Heart right ventricle (tissue), 16 donors: Measurements from ENCODE around the gene GNAL. TPM values are rescaled to one million over a fixed set of nuclear protein-coding genes. Genes with fewer than 3 reads are reported as not detected.

Experiments
- ATAC-seq, 8 donors: fragments of 200-7000 bp; cut with Tn5 transposase; one replicate each; pipeline ENCODE4 v1.9.1; 2020; ENCODE audit warnings: mild to moderate bottlenecking in 8 of 8, moderate library complexity in 8 of 8, moderate number of reproducible peaks in 1 of 8
- DNase-seq, 2 donors: peaks; one replicate each; pipeline ENCODE4 v3.0.0-alpha.2; 2020
- H3K27ac ChIP-seq, 10 donors: fragments of 200-600 bp; sonication (generic) in 2 of 10; one replicate each; pipeline versions ENCODE4 v1.5.0 to v1.8.0; 2020 to 2022; ENCODE audit warnings: mild to moderate bottlenecking in 3 of 10
- H3K27me3 ChIP-seq, 7 donors: fragments of 200-600 bp; one replicate each; pipeline ENCODE4 v1.8.0; 2021 to 2022; ENCODE audit warnings: mild to moderate bottlenecking in 2 of 7
- H3K36me3 ChIP-seq, 9 donors: fragments of 200-600 bp; sonication (generic) in 1 of 9; one replicate each; pipeline versions ENCODE4 v1.5.0 to v1.8.0; 2020 to 2022; ENCODE audit warnings: mild to moderate bottlenecking in 2 of 9
- H3K4me1 ChIP-seq, 9 donors: fragments of 200-600 bp; sonication (generic) in 1 of 9; one replicate each; pipeline versions ENCODE4 v1.5.0 to v1.8.0; 2020 to 2022; ENCODE audit warnings: mild to moderate bottlenecking in 4 of 9
- H3K4me3 ChIP-seq, 10 donors: fragments of 200-600 bp; sonication (generic) in 2 of 10; one replicate each; pipeline versions ENCODE4 v1.5.0 to v1.8.0; 2020 to 2022; ENCODE audit warnings: mild to moderate bottlenecking in 7 of 10, moderate library complexity in 2 of 10
- H3K9me3 ChIP-seq, 11 donors: fragments of 200-600 bp in 10 of 11; sonication (generic) in 2 of 11; one replicate each; pipeline versions ENCODE4 v1.5.0 to v1.8.0; 2013 to 2022; ENCODE audit warnings: mild to moderate bottlenecking in 2 of 11, control low read depth in 1 of 11, moderate library complexity in 1 of 11
- WGBS, 2 donors: extraction: QIAGEN DNeasy Blood & Tissue Kit; methylation state at CpG; one replicate each; pipeline ENCODE4 v1.1.7; 2013; ENCODE audit warnings: inconsistent platforms in 1 of 2; 5-methylcytosine and 5-hydroxymethylcytosine counted together
- intact Hi-C, 10 donors: fragments of 100-400 bp; cut with DNase I; formaldehyde crosslinking; loops; one replicate each; pipeline versions ENCODE4 v1.11.1 to v1.14.2; 2022
- polyA plus RNA-seq, 2 donors: library from polyadenylated mRNA; stranded (reverse); fragments of 200-250 nt; gene quantifications; one replicate each; pipeline ENCODE4 v1.2.3, GENCODE V29; 2013
- total RNA-seq, 10 donors: library from RNA; stranded (reverse); fragmentation: NEBNext Ultra II Directional in 3 of 10; extraction: Animal tissue kit (Norgen Biotek cat#: 25700) in 3 of 10; gene quantifications; one replicate each; pipeline versions ENCODE4 v1.2.1 to v1.2.4, GENCODE V29; 2021 to 2023
- TF ChIP-seq, protein P1 (sequence below), 9 donors: fragments of 200-600 bp; sonication (generic) in 2 of 9; IDR thresholded peaks; one replicate each; pipeline versions ENCODE4 v1.5.0 to v1.8.0; 2021 to 2022; ENCODE audit warnings: antibody characterized with exemption in 9 of 9, mild to moderate bottlenecking in 5 of 9, moderate library complexity in 1 of 9
- donor health status: Arrhythmogenic right ventricular cardiomyopathy.
- donor health status: ischemic (EF 13 %, LVEDD 7.1; RV severe dilation, severe dysfunction).
- donor health status: healthy with polysubstance abuse.
- donor health status: DM: no; HTN: yes; CAD: no.
- donor health status: DM: no; HTN: no; CAD: no.
- donor health status: ischemic (EF 25% LVEDD 6.9; RV normal size, moderate dysfunction).
- donor health status: ischemic (EF 25% LVEDD 5.7; RV mildly dilated, moderate dysfunction).
- donor health status: healthy.
- donor health status: DM: yes; HTN: yes; CAD: no.
- donor health status: Ischemic cardiomyopathy.
- donor health status: ischemic (EF 35%, LVEDD 5.7; RV mildly dilated, moderate dysfunction).
- donor health status: nonischemic (EF 11% LVEDD 7.7; RV severe dilation, severe dysfunction).
- donor health status: DM: yes; HTN: yes; CAD: no.
- donor health status: PGD.
- donor health status: ischemic (EF 29% LVEDD 5.4; RV normal size, mild dysfunction).
- donor health status: nonischemic (EF 23%, LVEDD 6.1; RV moderate dilation, normal function).

Gene GNAL
- total and polyA plus RNA-seq, 12 donors, result 0.42 to 6.9 (median 1.6) TPM

DNA sequence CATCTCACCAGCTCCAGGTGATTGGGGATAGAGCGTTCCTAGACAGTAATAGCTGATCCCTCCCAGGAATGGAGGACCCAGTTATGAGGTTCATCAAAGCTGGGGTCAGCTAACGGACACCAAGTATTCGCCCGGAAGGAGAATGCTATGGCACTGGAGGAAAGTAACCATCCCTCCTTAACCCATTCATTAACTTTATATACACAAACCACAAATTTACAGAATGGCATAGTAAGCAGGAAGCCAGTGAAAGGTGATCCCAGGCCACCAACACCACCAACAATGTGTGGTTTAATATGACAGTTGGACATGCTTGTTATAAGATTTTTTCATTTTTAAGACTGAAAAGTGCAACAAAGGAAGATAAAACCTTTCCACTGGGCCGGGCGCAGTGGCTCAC, 106.9 kb downstream of the GNAL start:
- no peak overlapping the region for H3K4me3 ChIP-seq
- ATAC-seq, result no peak
- intact Hi-C loops, result no loop called here
- no peaks in the 10 kb centered on the region for H3K9me3 ChIP-seq
- peaks cover 0 to 8% (median 0%) of the 10 kb centered on the region in 7 donors for H3K27me3 ChIP-seq
- WGBS, 2 donors, result 91 to 94% methylated on average over 6 of the region's 6 CpGs
- H3K36me3 ChIP-seq, result no peaks in the 10 kb centered on the region
- no peak for DNase-seq
- no peak overlapping the region for H3K27ac ChIP-seq
- no peaks in the 10 kb centered on the region for H3K4me1 ChIP-seq
- TF ChIP-seq, protein P1, sequence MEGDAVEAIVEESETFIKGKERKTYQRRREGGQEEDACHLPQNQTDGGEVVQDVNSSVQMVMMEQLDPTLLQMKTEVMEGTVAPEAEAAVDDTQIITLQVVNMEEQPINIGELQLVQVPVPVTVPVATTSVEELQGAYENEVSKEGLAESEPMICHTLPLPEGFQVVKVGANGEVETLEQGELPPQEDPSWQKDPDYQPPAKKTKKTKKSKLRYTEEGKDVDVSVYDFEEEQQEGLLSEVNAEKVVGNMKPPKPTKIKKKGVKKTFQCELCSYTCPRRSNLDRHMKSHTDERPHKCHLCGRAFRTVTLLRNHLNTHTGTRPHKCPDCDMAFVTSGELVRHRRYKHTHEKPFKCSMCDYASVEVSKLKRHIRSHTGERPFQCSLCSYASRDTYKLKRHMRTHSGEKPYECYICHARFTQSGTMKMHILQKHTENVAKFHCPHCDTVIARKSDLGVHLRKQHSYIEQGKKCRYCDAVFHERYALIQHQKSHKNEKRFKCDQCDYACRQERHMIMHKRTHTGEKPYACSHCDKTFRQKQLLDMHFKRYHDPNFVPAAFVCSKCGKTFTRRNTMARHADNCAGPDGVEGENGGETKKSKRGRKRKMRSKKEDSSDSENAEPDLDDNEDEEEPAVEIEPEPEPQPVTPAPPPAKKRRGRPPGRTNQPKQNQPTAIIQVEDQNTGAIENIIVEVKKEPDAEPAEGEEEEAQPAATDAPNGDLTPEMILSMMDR (IDR thresholded peaks at IDR 0.05), result no peak

GRCh38 chr18:11798271-11798670, 109.2 kb downstream of the GNAL start:
- intact Hi-C loops, result no loop called here
- Histone ChIP-seq H3K4me3 (no peak overlapping the region), H3K36me3 (no peaks in the 10 kb centered on the region), H3K27ac (no peak overlapping the region), H3K9me3 (no peaks in the 10 kb centered on the region), H3K4me1 (no peaks in the 10 kb centered on the region), H3K27me3 (peaks cover 0 to 2% (median 0%) of the 10 kb centered on the region in 7 donors)
- TF ChIP-seq, protein P1 (IDR thresholded peaks at IDR 0.05), result no peak
- 32 to 36% methylated on average over 1 of the region's 1 CpG for WGBS, 2 donors
- DNase-seq (no peak), ATAC-seq (no peak)

- Histone ChIP-seq H3K36me3 (no peaks in the 10 kb centered on the region), H3K4me3 (no peak overlapping the region), H3K27ac (no peak overlapping the region), H3K4me1 (no peaks in the 10 kb centered on the region), H3K9me3 (no peaks in the 10 kb centered on the region), H3K27me3 (no peaks in the 10 kb centered on the region)
- ATAC-seq (no peak), DNase-seq (no peak)
- TF ChIP-seq, protein P1 (IDR thresholded peaks at IDR 0.05), result no peak
- intact Hi-C loops, result no loop called here
- WGBS, 2 donors, result 80 to 89% methylated on average over 2 of the region's 2 CpGs
These were observed 110.0 kb downstream of the GNAL start for GRCh38 chr18:11799066-11799465.

GRCh38 chr18:11800566-11801334, 111.7 kb downstream of the GNAL start:
- WGBS, 2 donors, result 89 to 90% methylated on average over 5 of the region's 5 CpGs
- DNase-seq (no peak), ATAC-seq (no peak)
- H3K4me1 ChIP-seq, result no peaks in the 10 kb centered on the region
- H3K4me3 ChIP-seq, result no peak overlapping the region
- H3K27ac ChIP-seq, result no peak overlapping the region
- H3K27me3 ChIP-seq, result no peaks in the 10 kb centered on the region
- H3K36me3 ChIP-seq, result no peaks in the 10 kb centered on the region
- TF ChIP-seq, protein P1 (IDR thresholded peaks at IDR 0.05), result no peak
- intact Hi-C loops, result loop anchor here in 1 of 10 donors (10.0 kb wide), 1 partner anchor 66 kb away; no protein-coding TSS in a partner anchor
- H3K9me3 ChIP-seq, result no peaks in the 10 kb centered on the region
